ENCODE measurements around the gene CZIB. TPM values are rescaled to one million over a fixed set of nuclear protein-coding genes. Genes with fewer than 3 reads are reported as not detected.

The CZIB gene
- total and polyA plus RNA-seq, 2 of the 13 experiments (the other 11 are each of a cell fraction or from before 2014, with no cell fraction given), result 49.2 to 67.0 TPM

- TF ChIP-seq KIAA2018 (CRISPR knock-in tag; IDR thresholded peaks at IDR 0.05; ENCODE audit: borderline replicate concordance) (no peak), ATF7 (IDR thresholded peaks at IDR 0.05) (no peak), ATF7 (CRISPR knock-in tag; IDR thresholded peaks at IDR 0.05) (no peak), ZNF550 (CRISPR knock-in tag; IDR thresholded peaks at IDR 0.05; ENCODE audit: borderline replicate concordance) (no peak), NFE2L2 (IDR thresholded peaks at IDR 0.05; ENCODE audit: low read length) (no peak), ZBTB43 (CRISPR knock-in tag; conservative IDR thresholded peaks at IDR 0.05) (no peak), SATB2 (CRISPR knock-in tag; IDR thresholded peaks at IDR 0.05) (no peak), ZBTB38 (CRISPR knock-in tag; IDR thresholded peaks at IDR 0.05) (peak; percentile 51; the same call in 1 of the 2 replicates), ATF7-NPFF (CRISPR knock-in tag; IDR thresholded peaks at IDR 0.05; ENCODE audit: low read depth) (peak; percentile 71; the same call in 1 of the 2 replicates), NR2F1 (CRISPR knock-in tag; IDR thresholded peaks at IDR 0.05) (no peak), ARID4A (CRISPR knock-in tag; IDR thresholded peaks at IDR 0.05; ENCODE audit: borderline replicate concordance) (peak; percentile 87; the same call in 1 of the 2 replicates)
These were observed 23.7 kb downstream of the CZIB start, which contains the start of gene CPT2 (continued) for GRCh38 chr1:53196485-53197290.

Measured in HepG2 (cell line).